ENCODE results near the gene PAX2.

Gene PAX2

GRCh38 chr10:100793055-100793454 is 47.7 kb downstream of the PAX2 start:
- no peak for DNase-seq

GRCh38 chr10:100799881-100800280 is 54.5 kb downstream of the PAX2 start:
- no peak for DNase-seq

DNA sequence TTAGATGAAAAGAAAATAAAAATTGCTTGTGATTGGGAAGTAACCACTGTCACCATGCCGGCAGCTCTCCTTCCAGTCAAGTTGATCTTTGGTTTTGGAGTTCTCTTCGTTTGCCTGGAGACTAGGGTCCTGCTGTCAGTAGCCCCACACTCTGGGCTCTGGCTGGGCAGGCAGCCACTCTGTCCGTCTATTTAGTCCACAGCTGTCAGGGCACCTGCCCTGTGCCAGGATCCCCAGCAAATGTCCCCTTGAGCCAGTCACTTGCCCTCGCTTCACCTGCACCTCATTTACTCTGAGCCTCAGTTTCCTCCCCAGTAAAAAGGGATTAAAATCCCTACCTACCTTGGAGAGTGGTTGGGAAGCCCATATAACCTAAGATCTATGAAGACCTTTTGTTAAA is 55.5 kb downstream of the PAX2 start:
- no peak for DNase-seq

GRCh38 chr10:100802196-100802595 is 56.8 kb downstream of the PAX2 start:
- no peak for DNase-seq

GRCh38 chr10:100802607-100803006 is 57.2 kb downstream of the PAX2 start:
- DNase-seq: no peak

DNA sequence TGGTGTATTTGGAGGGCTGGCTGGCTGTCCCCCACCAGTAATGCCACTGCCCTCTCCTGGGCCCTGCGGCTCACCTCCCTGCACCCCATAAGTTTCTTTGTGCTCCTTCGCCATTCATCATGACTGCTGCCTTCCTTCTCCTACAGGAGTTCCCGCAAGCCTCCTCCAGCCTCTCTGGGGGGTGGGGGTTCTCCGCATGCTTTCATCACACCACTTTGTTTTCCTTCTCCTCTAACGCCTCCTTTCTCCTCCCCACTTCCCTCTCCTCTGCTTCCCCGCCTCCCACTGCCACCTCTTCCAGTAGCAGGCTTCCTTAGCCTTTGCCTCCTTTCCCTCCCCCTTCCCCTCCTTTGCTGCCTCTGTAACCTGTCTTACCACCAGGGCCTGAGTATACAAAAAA is 58.1 kb downstream of the PAX2 start:
- DNase-seq: no peak

DNA sequence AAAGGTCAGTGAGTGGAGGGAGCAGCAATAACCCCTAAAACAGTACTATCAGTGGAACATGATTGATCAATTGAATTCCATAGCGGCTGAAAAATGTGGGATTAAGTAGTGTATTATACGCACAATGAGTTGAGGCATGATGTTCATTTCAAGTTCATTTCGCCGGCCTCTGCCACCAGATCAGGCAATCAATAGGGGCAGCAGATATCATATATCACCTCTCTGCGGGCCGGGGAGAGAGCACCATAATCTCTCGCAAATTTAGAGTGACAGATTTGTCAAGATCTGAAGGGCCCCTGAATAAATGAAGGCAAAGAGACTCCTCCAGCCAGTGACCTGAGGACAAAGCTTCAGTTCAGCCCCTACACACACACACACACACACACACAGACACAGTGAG is 58.5 kb downstream of the PAX2 start:
- no peak for DNase-seq

DNA sequence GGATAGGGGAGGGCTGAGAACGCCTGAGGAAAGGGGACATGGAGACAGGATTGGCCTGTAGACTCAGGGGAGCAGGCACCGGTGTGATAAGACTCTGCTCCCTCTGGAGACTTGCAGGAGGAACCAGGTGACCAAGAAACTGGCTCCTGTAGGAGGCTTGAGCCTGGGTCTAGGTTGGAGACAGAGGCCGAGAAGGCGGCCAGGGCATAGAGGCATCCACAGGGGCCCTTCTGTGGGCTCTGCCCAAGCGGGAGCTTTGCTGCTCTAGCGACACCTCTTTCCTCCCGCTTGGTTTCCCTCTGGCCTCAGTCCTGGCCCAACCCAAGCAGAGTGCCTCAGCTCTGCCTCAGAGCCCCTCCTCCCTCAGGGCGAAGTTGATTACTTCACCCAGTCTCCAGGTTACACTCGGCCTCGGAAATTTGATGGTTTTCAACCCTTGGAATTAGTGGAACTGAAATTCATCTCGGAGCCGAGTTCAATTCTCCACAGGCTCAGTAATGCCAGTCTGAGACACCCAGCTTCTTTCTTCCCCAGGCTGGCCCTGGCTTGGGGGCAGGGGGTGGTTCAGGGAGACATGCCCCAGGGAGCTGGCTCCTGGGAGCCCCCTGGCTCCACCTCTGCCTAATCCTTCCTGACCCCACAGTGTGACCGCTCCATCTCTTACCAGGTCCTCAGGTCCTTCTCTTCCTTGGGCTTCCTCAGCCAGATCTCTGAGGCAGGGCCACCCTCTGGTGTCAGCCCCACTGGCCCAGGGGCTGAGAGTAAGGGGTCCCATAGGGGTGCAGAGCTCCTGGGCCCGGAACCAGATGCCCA is 60.4 kb downstream of the PAX2 start:
- no peak for DNase-seq

DNA sequence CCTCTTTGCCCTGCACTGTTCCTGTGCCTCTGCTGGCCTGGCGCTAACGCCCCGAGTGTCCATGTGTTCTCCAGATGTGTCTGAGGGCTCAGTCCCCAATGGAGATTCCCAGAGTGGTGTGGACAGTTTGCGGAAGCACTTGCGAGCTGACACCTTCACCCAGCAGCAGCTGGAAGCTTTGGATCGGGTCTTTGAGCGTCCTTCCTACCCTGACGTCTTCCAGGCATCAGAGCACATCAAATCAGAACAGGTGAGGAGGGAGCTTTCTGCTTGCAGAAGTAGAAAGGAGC is 60.9 kb downstream of the PAX2 start:
- DNase-seq: no peak

DNA sequence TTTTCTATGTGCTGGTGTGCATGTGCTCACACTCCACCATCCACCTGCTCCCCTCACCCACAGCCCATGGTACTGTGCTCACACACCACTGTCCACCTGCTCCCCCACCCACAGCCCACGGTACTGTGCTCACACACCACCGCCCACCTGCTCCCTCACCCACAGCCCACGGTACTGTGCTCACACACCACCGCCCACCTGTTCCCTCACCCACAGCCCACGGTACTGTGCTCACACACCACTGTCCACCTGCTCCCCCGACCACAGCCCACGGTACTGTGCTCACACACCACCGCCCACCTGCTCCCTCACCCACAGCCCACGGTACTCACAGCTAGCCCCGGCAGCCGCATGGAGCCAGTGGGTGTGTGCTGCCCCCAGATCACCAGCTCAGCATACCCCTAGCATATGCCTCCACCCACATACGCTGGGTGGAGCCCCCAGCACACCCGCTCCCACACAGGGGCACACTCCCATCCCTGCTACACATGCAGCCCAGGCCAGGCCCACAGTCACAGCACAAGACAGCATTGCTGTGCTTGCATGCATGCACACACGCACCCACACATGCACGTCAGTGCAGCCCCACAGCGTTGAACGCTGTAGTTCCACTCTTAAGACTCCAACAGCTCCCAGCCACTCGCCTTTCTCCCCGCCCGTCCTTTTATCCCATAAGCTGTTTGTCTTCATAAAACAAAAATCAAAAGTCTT is 62.0 kb downstream of the PAX2 start:
- no peak for DNase-seq

- DNase-seq: no peak
Measured at GRCh38 chr10:100808876-100809275, 63.5 kb downstream of the PAX2 start.

- DNase-seq: no peak
Measured at GRCh38 chr10:100810091-100810834, 64.9 kb downstream of the PAX2 start.

- no peak for DNase-seq
Measured at GRCh38 chr10:100810835-100811116, 65.4 kb downstream of the PAX2 start.

DNA sequence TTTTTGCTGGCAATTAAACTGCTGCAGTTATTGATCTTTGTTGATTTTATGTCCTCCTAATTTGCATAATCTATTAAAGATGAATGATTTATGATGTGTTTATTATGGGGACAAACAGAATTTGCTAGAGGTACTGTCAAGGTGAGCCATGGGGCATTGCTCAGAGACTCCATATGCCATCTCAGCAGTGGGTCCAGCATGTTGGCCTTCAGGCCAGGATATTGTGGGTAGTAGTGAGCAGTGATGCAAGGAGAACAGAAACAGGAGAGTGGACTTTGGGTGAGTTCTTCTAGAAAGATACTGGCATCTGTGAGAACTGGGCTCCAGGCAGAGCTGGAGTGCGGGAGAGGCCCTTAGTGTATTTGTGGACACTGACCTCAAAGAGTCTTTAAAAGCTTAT is 65.9 kb downstream of the PAX2 start:
- DNase-seq: no peak

GRCh38 chr10:100811752-100812750 is 66.7 kb downstream of the PAX2 start:
- DNase-seq: no peak

DNA sequence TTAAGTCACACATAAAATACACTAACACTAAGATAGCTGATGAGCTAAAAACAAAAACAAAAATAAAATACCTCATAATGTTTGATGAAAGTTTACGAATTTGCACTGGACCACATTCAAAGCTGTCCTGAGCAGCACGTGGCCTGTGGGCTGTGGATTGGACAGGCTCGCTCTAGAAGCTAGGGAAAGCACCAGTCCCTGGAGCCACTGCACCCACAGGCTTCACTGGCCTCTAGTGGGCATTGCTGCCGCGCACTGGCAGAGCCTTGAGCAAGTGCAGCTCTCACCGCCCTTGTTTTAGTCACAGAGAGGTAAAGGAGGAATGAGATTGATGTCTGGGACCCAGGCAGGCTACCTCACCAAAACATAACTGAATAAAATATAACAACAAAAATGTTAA is 67.6 kb downstream of the PAX2 start:
- no peak for DNase-seq

GRCh38 chr10:100814751-100815474 is 69.5 kb downstream of the PAX2 start:
- DNase-seq: no peak

DNA sequence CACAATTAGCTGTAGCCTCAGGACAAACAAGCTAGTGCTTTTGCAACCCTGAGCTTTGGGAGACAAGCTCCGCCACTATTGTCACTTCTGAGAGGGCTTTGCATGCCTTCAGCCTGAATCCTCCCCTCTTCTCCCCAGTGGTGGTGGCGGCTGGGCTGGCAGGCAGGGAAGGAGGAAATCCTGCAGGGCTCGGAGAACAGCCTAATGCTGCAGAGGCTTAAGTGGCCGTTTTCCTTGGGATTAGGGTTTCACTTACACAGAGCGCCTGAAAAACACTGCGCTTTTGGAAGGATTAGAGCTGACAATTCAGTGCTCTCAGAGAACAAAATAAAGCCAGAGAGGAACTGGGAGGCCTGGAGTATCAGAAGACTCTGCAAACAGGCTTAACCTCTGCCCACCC is 71.3 kb downstream of the PAX2 start:
- DNase-seq: no peak

DNA sequence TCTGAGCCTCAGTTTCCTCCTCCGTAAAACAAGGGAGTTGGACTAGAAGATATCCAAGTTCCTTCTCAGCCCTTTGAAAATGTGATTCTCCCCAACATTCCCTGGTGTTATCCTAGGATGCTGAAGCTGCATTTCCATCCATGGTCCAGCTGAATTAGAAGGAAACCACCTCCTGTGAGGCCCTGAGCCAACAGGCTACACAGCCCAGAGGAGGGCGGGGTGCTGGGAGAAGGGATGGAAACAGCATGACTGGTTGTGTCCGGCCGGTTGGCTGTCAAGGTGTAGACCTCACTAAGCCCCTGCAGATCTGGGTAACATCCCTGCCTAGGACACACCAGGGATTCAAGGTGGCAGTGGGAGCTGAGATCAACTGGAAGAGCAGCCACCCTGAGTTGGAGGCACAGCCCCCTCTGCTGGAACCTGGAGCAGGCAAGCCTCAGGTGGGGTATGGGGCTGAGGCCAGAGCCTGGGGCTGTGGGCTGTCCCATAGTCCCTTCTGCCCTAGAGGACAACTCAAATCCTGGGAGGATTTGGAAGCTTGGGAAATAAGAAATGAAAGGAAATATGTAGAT is 72.0 kb downstream of the PAX2 start:
- no peak for DNase-seq

DNA sequence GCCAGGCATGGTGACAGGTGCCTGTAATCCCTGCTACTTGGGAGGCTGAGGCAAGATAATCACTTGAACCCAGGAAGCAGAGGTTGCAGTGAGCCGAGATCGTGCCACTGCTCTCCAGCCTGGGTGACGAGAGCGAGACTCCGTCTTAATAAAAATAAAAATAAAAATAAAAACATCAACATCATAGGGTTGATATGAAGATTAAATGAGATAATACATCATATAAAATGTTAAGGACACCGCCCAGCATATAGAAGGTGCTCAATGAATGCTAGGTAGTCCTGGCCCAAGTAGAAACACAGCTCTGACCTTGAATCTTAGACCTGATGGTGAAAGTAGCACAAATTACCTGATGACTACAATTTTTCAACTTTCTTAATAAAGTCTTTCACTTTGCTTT is 74.0 kb downstream of the PAX2 start:
- DNase-seq: no peak

DNA sequence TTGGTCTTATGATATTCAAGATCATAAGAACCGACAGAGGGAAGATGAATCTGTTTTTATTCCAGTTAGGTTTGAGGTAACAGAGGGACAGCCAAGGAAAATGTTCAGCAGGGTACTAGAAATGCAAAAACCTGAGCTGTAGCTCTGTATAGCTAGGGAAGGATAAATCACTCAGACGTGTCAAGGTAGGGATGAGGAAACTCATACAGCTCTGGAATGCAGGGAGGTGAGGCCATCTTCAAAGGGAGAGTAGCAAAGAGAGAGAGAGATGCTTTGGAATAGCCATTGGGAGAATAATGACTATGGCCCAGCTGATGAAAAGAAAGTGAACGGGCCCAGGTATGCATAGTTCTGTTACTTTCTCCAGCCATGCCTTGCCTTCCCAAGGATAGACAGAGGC is 77.8 kb downstream of the PAX2 start:
- DNase-seq: no peak

DNA sequence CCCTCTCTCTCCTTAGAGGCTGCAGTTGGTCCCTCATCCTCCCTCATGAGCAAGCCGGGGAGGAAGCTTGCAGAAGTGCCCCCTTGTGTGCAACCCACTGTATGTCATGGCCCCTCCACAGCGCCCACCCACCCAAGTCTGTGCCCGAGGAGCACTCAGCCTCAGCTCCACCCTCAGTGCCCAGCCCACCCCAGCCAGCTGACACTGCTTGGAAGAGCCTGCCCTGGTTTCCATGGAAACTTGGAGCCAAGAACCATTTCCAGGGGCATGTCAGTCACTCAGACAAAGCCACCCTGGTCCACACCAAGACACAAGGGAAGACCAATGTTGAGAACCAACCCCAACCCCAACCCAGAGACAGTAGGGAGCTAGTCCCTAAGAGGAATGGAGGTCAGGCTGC is 79.5 kb downstream of the PAX2 start:
- no peak for DNase-seq
